Caco-2 (cell line): ENCODE results near the gene PITX2. TPM values are rescaled to one million over a fixed set of nuclear protein-coding genes. Genes with fewer than 3 reads are reported as not detected.

ENCODE experiments used
- BruUV-seq: library from RNA; stranded (reverse); fragments of 400-500 nt; replicated peaks from 2 replicates; lab custom pipeline; 2021; lab: Mats Ljungman, UMichigan
- CTCF ChIA-PET: fragments of 300-600 bp; sonication (Branson Sonifier 250); formaldehyde crosslinking; loops from one replicate; lab custom pipeline; 2022; ENCODE audit warnings: antibody characterized with exemption; lab: Charles Lee
- POLR2A ChIA-PET: fragments of 300-600 bp; sonication (Branson Sonifier 250); formaldehyde crosslinking; loops from one replicate; lab custom pipeline; 2022; ENCODE audit warnings: antibody characterized with exemption; lab: Charles Lee
- DNase-seq, 2 experiments: peaks; one replicate each; pipeline versions ENCODE4 v3.0.0 to v3.0.0-alpha.2; 2020 to 2022
- H3K27me3 ChIP-seq: replicated peaks from 2 replicates; pipeline ENCODE4 v1.6.0; 2011; ENCODE audit warnings: low read length; ENCODE audit not compliant: control insufficient read depth, insufficient read depth
- H3K36me3 ChIP-seq: 2 replicates; pipeline ENCODE4 v1.5.1; 2011; ENCODE audit warnings: low read length; ENCODE audit not compliant: control insufficient read depth, insufficient read depth
- H3K4me1 ChIP-seq: fragments of 250-450 bp; sonication (Bioruptor Pico); 2 replicates; pipeline ENCODE4 v1.5.1; 2020; ENCODE audit warnings: mild to moderate bottlenecking
- H3K4me3 ChIP-seq: 2 replicates; pipeline ENCODE4 v1.5.1; 2011; ENCODE audit warnings: low read depth, mild to moderate bottlenecking, control low read depth, low read length
- H3K9me3 ChIP-seq: fragments of 250-450 bp; sonication (Bioruptor Pico); 2 replicates; pipeline ENCODE4 v1.5.1; 2020; ENCODE audit warnings: mild to moderate bottlenecking, moderate library complexity
- H3K27ac Mint-ChIP-seq: one replicate; pipeline ENCODE4 v1.8.0; 2022; ENCODE audit warnings: mixed read lengths; ENCODE audit not compliant: unreplicated experiment
- H3K27me3 Mint-ChIP-seq: one replicate; pipeline ENCODE4 v1.8.0; 2022; ENCODE audit warnings: mixed read lengths; ENCODE audit not compliant: insufficient read depth, unreplicated experiment
- H3K36me3 Mint-ChIP-seq: one replicate; pipeline ENCODE4 v1.8.0; 2022; ENCODE audit warnings: mild to moderate bottlenecking, mixed read lengths; ENCODE audit not compliant: insufficient read depth, unreplicated experiment
- H3K4me1 Mint-ChIP-seq: one replicate; pipeline ENCODE4 v1.8.0; 2022; ENCODE audit warnings: low read depth, mixed read lengths; ENCODE audit not compliant: unreplicated experiment
- H3K4me3 Mint-ChIP-seq: one replicate; pipeline ENCODE4 v1.8.0; 2022; ENCODE audit warnings: mild to moderate bottlenecking, moderate library complexity, mixed read lengths; ENCODE audit not compliant: unreplicated experiment
- H3K9me3 Mint-ChIP-seq: one replicate; pipeline ENCODE4 v1.8.0; 2022; ENCODE audit warnings: mixed read lengths; ENCODE audit not compliant: unreplicated experiment
- CTCF ChIP-seq, 2 experiments: fragments of 200-600 bp in 1 of 2; IDR thresholded peaks; 1 replicate in 1 of 2; 2 replicates in 1 of 2; pipeline versions ENCODE4 v1.5.1 to v1.8.0; 2011 to 2022; ENCODE audit warnings: antibody characterized with exemption in 1 of 2, control low read depth in 1 of 2, inconsistent platforms in 1 of 2, low read depth in 1 of 2, low read length in 1 of 2, mild to moderate bottlenecking in 1 of 2, moderate library complexity in 1 of 2; ENCODE audit not compliant: insufficient read depth in 1 of 2, severe bottlenecking in 1 of 2, unreplicated experiment in 1 of 2
- intact Hi-C: fragments of 100-400 bp; cut with micrococcal nuclease; formaldehyde crosslinking; loops from one replicate; pipeline ENCODE4 v1.10.0; 2022; ENCODE audit not compliant: unreplicated experiment
- total RNA-seq: library from RNA; stranded (reverse); gene quantifications from 2 replicates; pipeline ENCODE4 v1.2.3, GENCODE V29; 2022

Gene PITX2
- total RNA-seq, 1 experiment from 2014 or later = 82.8 TPM

- no peak for DNase-seq
- TF ChIP-seq CTCF (IDR thresholded peaks at IDR 0.05; ENCODE audit: insufficient read depth in 1 of 2, low read depth in 1 of 2, low read length in 1 of 2, severe bottlenecking in 1 of 2, unreplicated experiment in 1 of 2) = no peak
- H3K4me1 Mint-ChIP-seq = peaks cover 40% of the 10 kb centered on the region
- BruUV-seq = no TSS peak
- CTCF ChIA-PET = no interaction called here
- no peaks in the 10 kb centered on the region for H3K9me3 Mint-ChIP-seq
- POLR2A ChIA-PET = no interaction called here
- no peak overlapping the region for H3K27ac Mint-ChIP-seq
- intact Hi-C loops = loop anchor here (10.0 kb wide), 1 partner anchor 435 kb away; the partner anchor contains the start of gene ELOVL6
- no peak overlapping the region for H3K4me3 ChIP-seq
- peaks cover 11% of the 10 kb centered on the region for H3K36me3 ChIP-seq
- H3K36me3 Mint-ChIP-seq = peaks cover 96% of the 10 kb centered on the region
- no peaks in the 10 kb centered on the region for H3K27me3 ChIP-seq
- no peaks in the 10 kb centered on the region for H3K27me3 Mint-ChIP-seq
- peaks cover 21% of the 10 kb centered on the region for H3K4me1 ChIP-seq
- no peak overlapping the region for H3K4me3 Mint-ChIP-seq
- H3K9me3 ChIP-seq = no peaks in the 10 kb centered on the region
Observed at GRCh38 chr4:110629780-110630687, 7.2 kb upstream of the PITX2 start.

GRCh38 chr4:110629214-110629754, 6.4 kb upstream of the PITX2 start:
- H3K4me3 Mint-ChIP-seq = no peak overlapping the region
- TF ChIP-seq CTCF (IDR thresholded peaks at IDR 0.05; ENCODE audit: insufficient read depth in 1 of 2, low read depth in 1 of 2, low read length in 1 of 2, severe bottlenecking in 1 of 2, unreplicated experiment in 1 of 2) = no peak
- H3K27ac Mint-ChIP-seq = no peak overlapping the region

GRCh38 chr4:110628663-110629213, 5.9 kb upstream of the PITX2 start:
- Histone ChIP-seq H3K27me3 (no peaks in the 10 kb centered on the region), H3K36me3 (peaks cover 9% of the 10 kb centered on the region), H3K4me3 (no peak overlapping the region), H3K4me1 (peaks cover 34% of the 10 kb centered on the region), H3K9me3 (no peaks in the 10 kb centered on the region)
- no peak for TF ChIP-seq CTCF (IDR thresholded peaks at IDR 0.05; ENCODE audit: insufficient read depth in 1 of 2, low read depth in 1 of 2, low read length in 1 of 2, severe bottlenecking in 1 of 2, unreplicated experiment in 1 of 2)
- H3K27ac Mint-ChIP-seq = no peak overlapping the region
- H3K36me3 Mint-ChIP-seq = peaks cover 97% of the 10 kb centered on the region
- H3K9me3 Mint-ChIP-seq = no peaks in the 10 kb centered on the region
- peaks cover 42% of the 10 kb centered on the region for H3K4me1 Mint-ChIP-seq
- ChIA-PET CTCF (no interaction called here), POLR2A (interaction anchor here (1.4 kb wide), 1 partner anchor 165 kb away, joined by 3 read pairs; no protein-coding TSS in a partner anchor)
- no peaks in the 10 kb centered on the region for H3K27me3 Mint-ChIP-seq
- H3K4me3 Mint-ChIP-seq = no peak overlapping the region
- intact Hi-C loops = loop anchor here (10.0 kb wide), 1 partner anchor 434 kb away; the partner anchor contains the start of gene ELOVL6
- DNase-seq = no peak
- BruUV-seq = no TSS peak

More at GRCh38 chr4:110629214-110629754, 6.4 kb upstream of the PITX2 start:
- ChIA-PET CTCF (no interaction called here), POLR2A (interaction anchor here (1.4 kb wide), 1 partner anchor 164 kb away, joined by 3 read pairs; no protein-coding TSS in a partner anchor)
- no peak for DNase-seq
- Mint-ChIP-seq H3K36me3 (peaks cover 96% of the 10 kb centered on the region), H3K27me3 (no peaks in the 10 kb centered on the region), H3K9me3 (no peaks in the 10 kb centered on the region), H3K4me1 (peaks cover 41% of the 10 kb centered on the region)
- intact Hi-C loops = loop anchor here (10.0 kb wide), 1 partner anchor 434 kb away; the partner anchor contains the start of gene ELOVL6
- Histone ChIP-seq H3K4me3 (no peak overlapping the region), H3K4me1 (peaks cover 28% of the 10 kb centered on the region), H3K27me3 (no peaks in the 10 kb centered on the region), H3K36me3 (peaks cover 11% of the 10 kb centered on the region), H3K9me3 (no peaks in the 10 kb centered on the region)
- no TSS peak for BruUV-seq
